Left colon (tissue), 2 donors: Measurements from ENCODE around the gene TWIST2. TPM values are rescaled to one million over a fixed set of nuclear protein-coding genes. Genes with fewer than 3 reads are reported as not detected.

ENCODE experiments used
- ATAC-seq: fragments of 200-7000 bp; cut with Tn5 transposase; one replicate; pipeline ENCODE4 v1.9.1; 2020; ENCODE audit warnings: mild to moderate bottlenecking, moderate library complexity
- DNase-seq, 2 donors: peaks; one replicate each; pipeline ENCODE4 v3.0.0-alpha.2; 2020
- intact Hi-C, 2 donors: fragments of 100-400 bp; cut with DNase I in 1 of 2; cut with micrococcal nuclease in 1 of 2; formaldehyde crosslinking; loops; one replicate each; pipeline versions ENCODE4 v1.11.2 to v1.14.0; 2022; cut with DNase I, micrococcal nuclease
- total RNA-seq, 2 donors: library from RNA; stranded (reverse); fragmentation: NEBNext Ultra II Directional; extraction: Animal tissue kit (Norgen Biotek cat#: 25700); gene quantifications; one replicate each; pipeline ENCODE4 v1.2.1, GENCODE V29; 2021
- donor health status: DM: no; HTN: no; CAD: no.
- donor health status: DM: yes; HTN: yes; CAD: no.

TWIST2 gene
- total RNA-seq, 2 donors from 2014 or later, result 1.7 to 4.2 TPM

DNA sequence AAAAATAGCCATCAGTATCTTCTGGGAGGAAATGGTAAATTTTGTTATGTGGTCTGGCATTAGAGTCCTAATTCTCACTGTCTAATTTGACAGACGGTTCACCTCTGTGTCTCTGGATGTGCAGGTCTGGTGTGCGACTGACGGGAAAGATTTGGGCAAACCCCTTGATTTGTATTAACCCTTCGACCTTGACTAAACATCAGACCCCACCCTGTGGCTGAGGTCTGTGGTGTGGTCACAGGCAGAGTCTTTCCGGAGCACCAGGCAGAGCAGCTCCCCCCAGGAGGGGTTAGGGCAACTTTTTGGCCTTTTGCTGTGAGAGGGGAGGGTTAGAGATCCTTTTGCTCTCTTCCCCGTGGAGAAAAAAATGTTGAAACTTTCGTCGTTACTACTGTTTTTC is 6.4 kb downstream of the TWIST2 start:
- ATAC-seq (no peak), DNase-seq (no peak)
- intact Hi-C loops, result no loop called here

GRCh38 chr2:238854699-238855229 is 6.9 kb downstream of the TWIST2 start:
- ATAC-seq (no peak), DNase-seq (no peak)
- intact Hi-C loops, result no loop called here

DNA sequence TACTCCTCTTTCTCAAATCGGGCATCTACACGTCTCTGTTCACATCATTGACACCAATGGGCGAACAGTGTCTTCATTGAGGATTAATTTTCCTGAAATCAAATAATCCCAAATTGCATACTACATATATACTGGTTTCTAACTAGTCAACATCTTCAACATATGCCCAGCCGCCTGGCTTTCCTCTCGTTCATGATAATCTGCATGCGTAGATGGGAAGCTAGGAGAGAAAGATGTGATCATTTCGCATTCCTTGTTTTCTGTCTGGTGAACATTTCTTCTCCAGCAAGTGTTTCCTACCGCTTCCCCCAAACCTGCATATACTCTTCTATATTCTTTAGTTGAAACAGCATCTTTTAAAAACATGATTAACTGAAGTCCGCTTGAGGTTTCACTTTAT is 7.4 kb downstream of the TWIST2 start:
- ATAC-seq (no peak), DNase-seq (no peak)
- intact Hi-C loops, result no loop called here

DNA sequence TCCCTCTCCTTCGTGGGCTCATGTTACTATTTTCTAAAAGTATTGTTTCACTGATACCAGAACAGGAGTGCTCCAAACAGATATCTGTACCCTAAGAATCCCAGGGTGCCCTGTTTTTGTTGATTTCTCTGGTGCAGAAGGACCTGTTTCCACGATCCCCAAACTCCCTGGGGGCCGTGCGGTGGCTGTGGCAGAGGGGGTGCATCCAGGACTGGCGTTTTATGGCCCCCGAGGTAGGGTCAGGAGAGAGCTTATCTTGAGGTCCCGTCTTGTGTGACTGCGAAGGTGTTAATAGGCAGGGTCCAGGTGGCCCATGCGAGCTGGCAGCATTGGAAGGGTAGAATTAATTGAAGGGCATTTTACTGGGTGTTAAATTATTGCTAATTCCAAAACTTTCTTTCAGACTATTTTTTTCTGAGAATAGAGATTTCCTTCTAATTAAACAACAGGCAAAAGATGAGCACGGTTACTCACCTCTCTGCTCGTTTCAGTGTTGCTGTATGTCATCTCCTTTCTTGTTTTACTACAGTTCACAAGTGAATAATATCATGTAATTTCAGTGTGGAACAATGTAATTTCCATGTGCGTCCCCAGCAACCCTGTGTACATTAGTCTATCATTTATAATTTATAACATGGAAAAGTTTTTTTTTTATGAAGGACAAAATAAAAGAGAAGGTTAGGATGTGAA is 8.2 kb downstream of the TWIST2 start:
- intact Hi-C loops, result no loop called here
- DNase-seq (no peak), ATAC-seq (no peak)

DNA sequence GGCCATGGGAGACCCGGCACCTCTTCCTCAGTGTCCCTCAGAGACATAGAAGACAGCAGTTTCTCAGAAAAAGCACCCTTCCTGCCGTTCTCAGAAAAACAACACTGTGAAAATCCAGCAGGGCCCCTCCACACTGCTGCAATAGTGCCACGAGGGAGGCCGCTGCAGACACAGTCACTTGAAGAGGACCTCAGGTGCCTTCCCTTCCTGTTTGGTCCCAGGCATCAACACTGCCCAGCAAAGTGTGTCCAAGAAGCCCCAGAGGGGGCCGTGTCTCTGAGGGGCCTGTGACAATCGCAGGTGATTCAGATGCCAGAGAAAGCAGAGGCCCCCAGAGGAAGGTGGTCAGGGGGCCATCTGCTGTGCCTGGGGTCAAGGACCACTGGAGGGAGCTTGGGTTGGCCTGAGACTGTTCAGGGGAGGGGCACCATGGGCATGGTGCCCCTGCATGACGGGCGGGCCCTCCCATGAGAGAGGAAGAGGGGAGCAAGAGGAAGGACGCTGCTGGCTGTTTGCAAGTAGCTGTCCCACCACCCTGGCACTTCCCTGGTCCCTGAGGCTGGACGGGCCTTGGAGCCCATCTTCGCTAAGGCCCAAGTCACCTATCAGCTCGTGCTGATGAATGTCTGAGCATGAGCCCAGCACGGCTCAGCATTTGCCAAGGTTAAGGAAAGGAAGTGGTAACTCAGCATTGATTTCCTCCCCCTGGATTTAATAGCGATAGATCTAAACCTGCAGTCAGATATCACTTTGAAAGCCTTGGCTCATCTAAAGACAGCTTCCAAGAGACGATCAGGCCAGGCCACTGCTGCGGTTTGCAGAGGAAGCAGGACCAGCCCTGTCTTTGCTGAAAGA is 9.1 kb downstream of the TWIST2 start:
- intact Hi-C loops, result no loop called here
- no peak for ATAC-seq
- no peak for DNase-seq

- intact Hi-C loops, result no loop called here
- ATAC-seq, result no peak
- DNase-seq, result no peak
Observed at GRCh38 chr2:238857959-238858358, 10.1 kb downstream of the TWIST2 start.

GRCh38 chr2:238859636-238860347 is 11.9 kb downstream of the TWIST2 start:
- intact Hi-C loops, result no loop called here
- no peak for DNase-seq
- ATAC-seq, result no peak

GRCh38 chr2:238861013-238861730 is 13.3 kb downstream of the TWIST2 start:
- no peak for ATAC-seq
- intact Hi-C loops, result no loop called here
- DNase-seq, result no peak

DNA sequence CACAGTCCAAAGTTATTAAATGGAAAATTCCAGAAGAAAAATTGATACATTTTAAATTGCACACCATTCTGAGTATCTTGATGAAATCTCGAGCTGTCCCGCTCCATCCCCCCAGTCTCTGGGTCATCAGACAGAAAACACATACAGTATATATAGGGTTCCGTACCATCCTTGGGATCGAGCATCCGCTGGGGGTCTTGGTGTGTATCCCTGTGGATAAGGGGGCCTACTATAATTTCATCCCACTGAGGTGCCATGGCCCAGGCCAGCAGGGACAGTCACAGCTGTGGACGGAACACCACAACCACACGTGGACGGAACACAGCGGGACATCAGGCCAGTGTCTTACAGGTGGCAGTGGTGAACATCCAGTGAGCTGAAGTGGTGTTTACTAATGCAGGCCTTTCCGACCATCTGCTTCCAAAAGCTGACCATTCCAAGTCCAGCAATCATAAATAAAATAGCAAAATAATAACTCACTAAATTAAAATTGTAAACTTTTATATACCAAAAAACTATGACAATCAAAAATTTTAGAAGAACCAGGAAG is 14.0 kb downstream of the TWIST2 start:
- ATAC-seq, result no peak
- intact Hi-C loops, result no loop called here
- no peak for DNase-seq

GRCh38 chr2:238862701-238863100 is 14.8 kb downstream of the TWIST2 start:
- intact Hi-C loops, result no loop called here
- no peak for ATAC-seq
- DNase-seq, result no peak

GRCh38 chr2:238863231-238863630 is 15.3 kb downstream of the TWIST2 start:
- ATAC-seq (no peak), DNase-seq (no peak)
- intact Hi-C loops, result no loop called here

- intact Hi-C loops, result no loop called here
- no peak for DNase-seq
- no peak for ATAC-seq
Observed at GRCh38 chr2:238863749-238864206, 15.9 kb downstream of the TWIST2 start.

- intact Hi-C loops, result no loop called here
- peak; percentile 99 for ATAC-seq
- peak; percentile 80 to 92 for DNase-seq
Observed at GRCh38 chr2:238864207-238865014, 16.5 kb downstream of the TWIST2 start.

DNA sequence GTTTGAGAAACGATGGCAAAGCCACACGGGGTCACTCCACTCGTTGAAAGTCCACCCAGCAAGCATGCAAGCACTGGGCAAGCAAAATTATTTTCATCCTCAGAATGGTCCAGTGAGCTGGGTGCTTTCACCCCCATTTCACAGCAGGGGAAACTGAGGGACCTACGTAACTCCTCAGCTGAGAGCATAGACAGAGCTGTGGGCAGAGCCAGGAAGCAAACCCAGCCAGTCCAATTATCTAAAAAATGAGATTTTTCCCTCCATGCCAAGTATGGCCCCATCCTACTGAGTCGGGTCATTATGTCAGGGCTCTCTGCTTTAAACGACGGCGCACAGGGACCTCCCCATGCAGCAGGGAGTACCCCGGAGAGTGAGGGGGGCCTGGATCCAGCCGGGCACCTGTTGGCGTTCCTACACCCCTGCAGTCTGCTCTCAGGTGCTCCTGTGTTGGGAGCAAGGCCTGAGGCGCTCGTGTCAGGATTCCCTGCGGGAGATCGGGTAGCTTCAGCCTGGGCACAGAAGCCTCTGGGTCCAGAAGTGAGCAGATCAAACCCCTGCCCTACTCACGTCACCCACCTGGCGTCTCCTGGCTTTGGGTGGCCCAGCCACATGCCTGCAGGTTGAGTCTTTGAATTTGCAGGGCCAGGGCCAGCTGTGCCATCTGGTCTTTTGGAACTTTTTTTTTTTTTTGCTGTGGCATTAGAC is 17.3 kb downstream of the TWIST2 start:
- intact Hi-C loops, result no loop called here
- ATAC-seq (no peak), DNase-seq (no peak)

DNA sequence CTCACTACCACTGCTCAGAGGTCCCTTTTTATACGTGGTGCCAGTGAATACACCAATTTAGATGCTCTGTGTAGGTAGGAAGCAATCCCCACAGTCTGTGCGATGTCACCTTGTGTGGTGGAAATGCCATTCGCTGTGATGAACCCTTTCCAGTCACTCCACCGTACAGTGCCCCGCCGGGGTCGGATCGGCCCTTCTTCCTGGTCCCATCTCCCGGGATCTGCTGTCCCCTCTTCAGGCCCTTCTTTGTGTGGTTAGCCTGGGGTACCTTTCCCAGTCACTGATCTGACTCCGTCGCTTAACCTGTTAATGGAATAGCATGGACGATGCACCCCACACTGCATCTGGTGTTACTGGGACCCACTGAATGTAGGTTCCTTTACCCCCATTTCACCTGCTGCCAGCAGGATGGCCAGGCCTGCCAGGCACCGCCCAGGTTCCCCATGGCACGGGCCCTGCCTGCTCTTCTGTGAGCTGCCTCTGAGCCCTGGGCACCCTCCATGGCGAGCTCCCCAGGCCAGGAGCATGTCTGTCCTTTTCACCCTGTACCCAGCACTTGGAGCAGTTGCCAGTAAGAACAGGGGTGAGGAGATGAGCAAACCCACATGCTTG is 18.0 kb downstream of the TWIST2 start:
- DNase-seq, result no peak
- intact Hi-C loops, result no loop called here
- ATAC-seq, result no peak

GRCh38 chr2:238866656-238867277 is 18.9 kb downstream of the TWIST2 start:
- no peak for ATAC-seq
- intact Hi-C loops, result no loop called here

More at GRCh38 chr2:238866656-238867277, 18.9 kb downstream of the TWIST2 start:
- DNase-seq, result no peak
